ENCODE measurements around the gene NCBP3. TPM values are rescaled to one million over a fixed set of nuclear protein-coding genes. Genes with fewer than 3 reads are reported as not detected.

Gene NCBP3
- total and polyA plus RNA-seq, 2 of the 8 experiments (the other 6 are each of a cell fraction or from before 2014, with no cell fraction given): 19.6 to 46.1 TPM

DNA sequence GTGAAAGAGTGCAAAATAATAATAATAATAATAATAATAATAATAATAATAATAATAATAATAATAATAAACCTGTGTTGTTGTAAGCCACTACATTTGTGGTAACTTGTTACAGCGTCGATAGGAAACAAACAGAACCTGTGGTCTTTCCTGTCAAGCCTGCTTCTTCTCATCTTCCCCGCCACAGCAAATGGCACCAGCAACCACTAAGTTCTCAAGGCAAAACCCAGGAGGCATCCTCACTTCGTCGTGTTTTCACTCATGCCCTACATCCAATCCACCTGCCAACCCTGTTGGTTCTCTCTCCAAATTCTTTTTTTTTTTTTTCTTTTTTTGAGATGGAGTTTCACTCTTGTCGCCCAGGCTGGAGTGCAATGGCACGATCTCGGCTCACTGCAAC is 79.3 kb downstream of the NCBP3 start (continued):
- TF ChIP-seq RBBP5 (IDR thresholded peaks at IDR 0.05; ENCODE audit: borderline replicate concordance, low read depth, low read length): no peak
- TF ChIP-seq CHD1 (IDR thresholded peaks at IDR 0.05; ENCODE audit: low read depth, low read length): no peak
